GM19395 (cell line): Measurements from ENCODE around the gene ABCB7.
"Not testable (repeated sequence)": the region's sequence is repeated elsewhere in the genome, so short reads cannot be mapped to it uniquely, and the experiment has no call there.

Experiments
- ATAC-seq: cut with Tn5 transposase; IDR thresholded peaks from one replicate; pipeline ENCODE4 v1.9.1; 2021; ENCODE audit warnings: mild to moderate bottlenecking, moderate library complexity; ENCODE audit not compliant: unreplicated experiment

ABCB7 gene

GRCh38 chrX:75106772-75107171 lies 49.3 kb downstream of the ABCB7 start:
- no peak for ATAC-seq

GRCh38 chrX:75096331-75096730 lies 59.8 kb downstream of the ABCB7 start:
- no peak for ATAC-seq

- no peak for ATAC-seq
These were observed 69.3 kb downstream of the ABCB7 start for GRCh38 chrX:75086731-75087195.

GRCh38 chrX:75084757-75085156 lies 71.3 kb downstream of the ABCB7 start:
- ATAC-seq: no peak

GRCh38 chrX:75076429-75076828 lies 79.7 kb downstream of the ABCB7 start:
- ATAC-seq: no peak

- ATAC-seq: no peak
These were observed 81.6 kb downstream of the ABCB7 start for GRCh38 chrX:75074475-75074874.

GRCh38 chrX:75071334-75071733 lies 84.7 kb downstream of the ABCB7 start:
- ATAC-seq: no peak

- no peak for ATAC-seq
These were observed 88.2 kb downstream of the ABCB7 start for GRCh38 chrX:75067931-75068330.

- no peak for ATAC-seq
These were observed 94.4 kb downstream of the ABCB7 start for GRCh38 chrX:75061701-75062100.

GRCh38 chrX:75051047-75051446 lies 105.0 kb downstream of the ABCB7 start:
- no peak for ATAC-seq

- ATAC-seq: no peak
These were observed 110.7 kb downstream of the ABCB7 start for GRCh38 chrX:75045369-75045768.

GRCh38 chrX:75044142-75044541 lies 111.9 kb downstream of the ABCB7 start:
- not testable (repeated sequence) for ATAC-seq

- no peak for ATAC-seq
These were observed 117.2 kb downstream of the ABCB7 start for GRCh38 chrX:75038925-75039324.
